SU-DHL-6 (cell line): ENCODE data around the gene GCN1.

Source experiments
- EZH2phosphoT487 ChIP-seq: fragments of 200-600 bp; sonication (generic), shearing (Covaris generic); conservative IDR thresholded peaks from 2 replicates; pipeline ENCODE4 v1.6.1; 2018; ENCODE audit warnings: mild to moderate bottlenecking, antibody characterized with exemption, low read length, moderate library complexity, mixed read lengths
- TF ChIP-seq, protein P1 (sequence below): fragments of 200-600 bp; sonication (generic); IDR thresholded peaks from one replicate; pipeline ENCODE4 v1.5.1; 2017; ENCODE audit warnings: antibody characterized with exemption, mild to moderate bottlenecking, low read length, moderate library complexity; ENCODE audit not compliant: insufficient read depth, poor library complexity, severe bottlenecking

DNA sequence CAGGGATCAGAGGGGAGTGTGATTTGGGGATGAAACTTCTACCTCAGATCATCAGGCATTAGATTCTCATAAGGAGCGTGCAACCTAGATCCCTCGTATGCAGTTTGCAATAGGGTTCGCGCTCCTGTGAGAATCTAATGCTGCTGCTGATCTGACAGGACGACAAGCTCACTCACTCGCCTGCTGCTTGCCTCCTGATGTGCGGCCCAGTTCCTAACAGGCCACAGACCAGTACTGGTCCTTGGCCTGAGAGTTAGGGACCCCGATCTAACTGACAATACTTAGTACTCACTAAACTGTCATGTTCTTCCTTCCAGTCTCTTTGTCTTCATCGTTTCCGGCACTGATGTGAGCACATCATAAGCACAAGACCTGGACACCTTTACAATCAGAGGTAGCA lies 11.7 kb upstream of the GCN1 start:
- TF ChIP-seq, protein P1, sequence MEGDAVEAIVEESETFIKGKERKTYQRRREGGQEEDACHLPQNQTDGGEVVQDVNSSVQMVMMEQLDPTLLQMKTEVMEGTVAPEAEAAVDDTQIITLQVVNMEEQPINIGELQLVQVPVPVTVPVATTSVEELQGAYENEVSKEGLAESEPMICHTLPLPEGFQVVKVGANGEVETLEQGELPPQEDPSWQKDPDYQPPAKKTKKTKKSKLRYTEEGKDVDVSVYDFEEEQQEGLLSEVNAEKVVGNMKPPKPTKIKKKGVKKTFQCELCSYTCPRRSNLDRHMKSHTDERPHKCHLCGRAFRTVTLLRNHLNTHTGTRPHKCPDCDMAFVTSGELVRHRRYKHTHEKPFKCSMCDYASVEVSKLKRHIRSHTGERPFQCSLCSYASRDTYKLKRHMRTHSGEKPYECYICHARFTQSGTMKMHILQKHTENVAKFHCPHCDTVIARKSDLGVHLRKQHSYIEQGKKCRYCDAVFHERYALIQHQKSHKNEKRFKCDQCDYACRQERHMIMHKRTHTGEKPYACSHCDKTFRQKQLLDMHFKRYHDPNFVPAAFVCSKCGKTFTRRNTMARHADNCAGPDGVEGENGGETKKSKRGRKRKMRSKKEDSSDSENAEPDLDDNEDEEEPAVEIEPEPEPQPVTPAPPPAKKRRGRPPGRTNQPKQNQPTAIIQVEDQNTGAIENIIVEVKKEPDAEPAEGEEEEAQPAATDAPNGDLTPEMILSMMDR = no peak
- TF ChIP-seq EZH2phosphoT487 = no peak
